Activated CD8-positive, alpha-beta memory T cell treated with anti-CD3 and anti-CD28 coated beads for 24 hours (primary cell): Measurements from ENCODE around the gene TPX2.
A peak's percentile ranks its signal among the peaks of the same experiment; 100 is the strongest.
"Not testable (repeated sequence)": the region's sequence is repeated elsewhere in the genome, so short reads cannot be mapped to it uniquely, and the experiment has no call there.

Experiments used
- DNase-seq: peaks from one replicate; pipeline ENCODE4 v3.0.0-alpha.2; 2020

TPX2 gene

DNA sequence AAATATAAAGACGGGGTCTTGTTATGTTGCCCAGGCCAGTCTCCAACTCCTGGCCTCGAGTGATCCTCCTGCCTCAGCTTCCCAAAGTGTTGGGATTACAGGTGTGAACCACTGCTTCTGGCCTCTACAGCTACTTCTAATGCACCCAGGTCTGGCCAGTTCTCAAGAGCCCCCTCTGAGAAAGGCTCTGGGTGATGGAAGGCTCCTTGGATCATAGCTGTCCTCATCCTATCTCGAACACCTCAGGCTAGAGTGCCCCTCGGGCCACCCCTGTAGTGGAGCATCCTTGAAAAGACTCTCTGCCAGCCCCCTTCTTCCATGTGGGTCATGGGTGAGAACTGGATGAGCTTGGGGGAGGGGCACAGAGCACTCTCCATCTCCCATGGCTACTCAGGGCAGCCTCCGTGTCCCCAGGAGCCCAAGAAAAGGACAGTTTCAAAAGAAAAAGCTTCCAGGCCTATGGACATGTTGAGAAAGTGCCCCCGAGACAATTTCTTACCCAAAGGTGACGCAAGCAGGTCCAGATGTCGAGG lies 79.4 kb downstream of the TPX2 start:
- DNase-seq: no peak

DNA sequence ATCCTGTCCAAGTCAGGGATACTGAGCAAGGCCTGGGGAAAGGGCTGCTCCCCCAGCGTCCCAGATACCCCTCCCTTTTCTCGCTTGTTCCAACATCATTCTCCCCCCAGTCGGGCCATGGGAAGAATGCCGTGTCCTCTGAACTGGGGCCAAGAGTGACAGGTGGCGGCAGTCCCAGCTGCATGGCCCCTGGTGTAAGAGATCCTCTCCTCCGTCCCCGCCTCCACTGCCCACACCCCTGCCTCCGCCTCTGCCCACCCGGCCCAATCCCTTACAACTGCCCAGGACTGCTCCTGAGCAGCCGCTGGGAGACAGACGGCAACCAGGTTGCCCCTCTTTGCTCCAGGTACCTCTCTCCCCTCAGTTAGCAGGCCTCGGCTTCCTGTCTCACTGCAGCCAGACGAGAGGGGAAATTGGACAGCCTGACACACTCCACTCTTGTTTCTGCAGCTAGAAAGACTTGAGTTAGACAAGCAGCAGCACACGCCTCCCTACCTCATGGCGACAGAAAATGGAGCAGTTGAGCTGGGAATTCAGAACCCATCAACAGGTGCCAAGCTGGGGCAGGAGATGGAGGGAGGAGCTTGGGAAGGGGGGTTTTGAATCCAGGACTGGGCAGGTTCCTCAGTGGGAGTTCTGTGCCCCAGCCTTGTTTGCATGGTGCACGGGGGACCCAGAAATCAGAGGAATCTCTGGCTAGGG lies 80.1 kb downstream of the TPX2 start, which contains the start of gene MYLK2:
Gene MYLK2 (plus strand): TSS at position 274 of the 702 bp plus-strand sequence. CDS start 225 bp downstream, at position 499.
- no peak for DNase-seq

DNA sequence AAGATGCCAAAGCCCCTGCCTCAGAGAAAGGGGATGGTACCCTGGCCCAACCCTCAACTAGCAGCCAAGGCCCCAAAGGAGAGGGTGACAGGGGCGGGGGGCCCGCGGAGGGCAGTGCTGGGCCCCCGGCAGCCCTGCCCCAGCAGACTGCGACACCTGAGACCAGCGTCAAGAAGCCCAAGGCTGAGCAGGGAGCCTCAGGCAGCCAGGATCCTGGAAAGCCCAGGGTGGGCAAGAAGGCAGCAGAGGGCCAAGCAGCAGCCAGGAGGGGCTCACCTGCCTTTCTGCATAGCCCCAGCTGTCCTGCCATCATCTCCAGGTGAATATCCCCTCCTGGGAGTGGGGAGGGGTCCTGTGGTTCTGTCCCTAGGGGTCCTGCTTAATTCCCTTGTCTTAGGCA lies 81.1 kb downstream of the TPX2 start:
- no peak for DNase-seq

DNA sequence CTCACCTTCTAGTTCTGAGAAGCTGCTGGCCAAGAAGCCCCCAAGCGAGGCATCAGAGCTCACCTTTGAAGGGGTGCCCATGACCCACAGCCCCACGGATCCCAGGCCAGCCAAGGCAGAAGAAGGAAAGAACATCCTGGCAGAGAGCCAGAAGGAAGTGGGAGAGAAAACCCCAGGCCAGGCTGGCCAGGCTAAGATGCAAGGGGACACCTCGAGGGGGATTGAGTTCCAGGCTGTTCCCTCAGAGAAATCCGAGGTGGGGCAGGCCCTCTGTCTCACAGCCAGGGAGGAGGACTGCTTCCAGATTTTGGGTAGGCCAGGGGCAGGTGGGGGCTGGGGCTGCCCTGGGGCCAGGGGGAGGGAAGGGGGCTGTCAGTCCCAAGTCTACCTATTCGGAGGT lies 82.3 kb downstream of the TPX2 start:
- DNase-seq: no peak

DNA sequence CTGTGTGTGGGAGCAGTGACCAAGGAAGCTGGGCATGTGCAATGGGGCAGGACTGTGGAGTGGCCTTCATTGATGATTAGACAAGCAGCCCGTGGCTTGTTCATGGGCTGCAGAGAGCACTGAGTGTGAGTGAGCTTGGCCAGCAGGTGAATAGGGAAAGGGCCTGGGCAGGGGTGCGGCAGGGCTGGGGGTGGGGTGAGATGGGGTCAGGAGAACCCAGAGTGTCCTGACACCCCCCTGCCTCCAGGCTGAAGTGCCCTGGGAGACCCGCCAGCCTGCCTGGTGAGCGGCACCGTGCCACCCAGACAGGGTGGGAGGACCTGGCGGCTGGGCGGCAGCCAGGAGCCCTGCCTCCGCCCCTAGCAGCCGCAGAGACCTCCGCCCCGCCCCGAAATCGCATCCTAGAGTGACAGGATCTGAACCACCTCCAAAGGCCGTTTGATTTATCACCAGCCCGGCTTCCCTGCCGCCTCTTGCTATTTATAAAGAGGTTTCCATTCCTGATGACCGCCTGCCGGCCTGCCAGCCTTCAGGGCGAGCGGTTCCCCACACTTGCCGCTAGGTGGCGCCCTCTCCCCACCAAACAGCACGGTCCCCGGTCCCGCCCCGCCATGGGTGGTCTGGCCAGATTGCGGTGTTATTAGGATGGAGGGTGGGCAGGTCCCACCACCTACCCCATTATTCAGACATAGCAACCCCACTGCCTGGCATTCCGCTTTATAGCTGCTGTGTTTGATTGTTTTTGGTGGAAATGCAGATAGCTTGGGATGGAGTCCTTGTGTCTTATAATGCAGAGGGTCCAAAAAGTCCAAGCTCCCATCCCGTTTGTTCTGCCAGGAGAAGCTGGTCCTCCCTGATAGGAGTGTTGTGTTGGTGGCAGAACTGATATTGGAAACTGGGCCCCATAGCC lies 83.6 kb downstream of the TPX2 start:
- DNase-seq: peak; percentile 94

DNA sequence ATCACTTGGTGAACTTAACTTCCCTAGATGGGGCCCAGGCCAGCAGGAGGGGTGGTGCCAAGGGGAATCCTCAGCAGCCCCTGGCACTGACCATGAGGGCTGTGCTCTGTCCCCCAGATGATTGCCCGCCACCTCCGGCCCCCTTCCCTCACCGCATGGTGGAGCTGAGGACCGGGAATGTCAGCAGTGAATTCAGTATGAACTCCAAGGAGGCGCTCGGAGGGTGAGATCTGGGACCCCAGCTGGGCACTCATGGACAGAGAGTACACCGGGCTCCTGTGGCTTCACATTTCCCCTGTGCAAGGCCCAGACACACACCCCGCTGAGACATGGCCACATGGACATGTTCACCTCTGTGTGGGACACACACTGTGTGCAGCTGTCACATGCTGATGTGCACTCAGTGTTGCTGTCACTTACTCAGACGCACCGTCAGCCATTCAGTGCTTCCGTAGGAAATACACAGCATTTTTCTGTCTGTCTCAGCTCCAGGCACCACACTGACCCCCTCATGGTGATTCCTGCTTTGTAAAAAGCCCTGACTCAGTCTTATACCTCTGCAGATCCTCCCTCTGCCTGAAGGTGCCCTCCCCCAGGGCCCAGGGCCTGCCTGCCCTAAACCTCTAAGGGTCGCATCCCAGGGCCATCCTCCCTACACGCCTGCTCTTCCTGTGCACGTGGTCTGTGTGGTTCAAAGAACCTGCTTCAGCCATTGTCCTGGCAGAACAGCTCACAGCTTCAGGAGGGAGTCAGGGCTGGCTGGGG lies 84.5 kb downstream of the TPX2 start:
- no peak for DNase-seq

DNA sequence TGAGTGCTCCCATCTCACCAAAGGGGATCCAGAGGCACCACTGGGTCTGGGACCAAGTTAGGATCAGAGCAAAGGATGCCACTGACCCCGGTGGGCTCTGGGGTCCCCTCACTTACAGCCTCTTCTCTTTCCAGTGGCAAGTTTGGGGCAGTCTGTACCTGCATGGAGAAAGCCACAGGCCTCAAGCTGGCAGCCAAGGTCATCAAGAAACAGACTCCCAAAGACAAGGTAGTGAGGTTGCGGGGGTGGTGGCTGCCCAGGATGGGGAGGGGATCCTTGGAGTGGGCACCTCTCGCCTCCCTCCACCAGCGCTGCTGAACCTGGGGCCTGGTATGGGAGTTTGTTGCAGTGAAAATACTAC lies 85.0 kb downstream of the TPX2 start:
- no peak for DNase-seq

DNA sequence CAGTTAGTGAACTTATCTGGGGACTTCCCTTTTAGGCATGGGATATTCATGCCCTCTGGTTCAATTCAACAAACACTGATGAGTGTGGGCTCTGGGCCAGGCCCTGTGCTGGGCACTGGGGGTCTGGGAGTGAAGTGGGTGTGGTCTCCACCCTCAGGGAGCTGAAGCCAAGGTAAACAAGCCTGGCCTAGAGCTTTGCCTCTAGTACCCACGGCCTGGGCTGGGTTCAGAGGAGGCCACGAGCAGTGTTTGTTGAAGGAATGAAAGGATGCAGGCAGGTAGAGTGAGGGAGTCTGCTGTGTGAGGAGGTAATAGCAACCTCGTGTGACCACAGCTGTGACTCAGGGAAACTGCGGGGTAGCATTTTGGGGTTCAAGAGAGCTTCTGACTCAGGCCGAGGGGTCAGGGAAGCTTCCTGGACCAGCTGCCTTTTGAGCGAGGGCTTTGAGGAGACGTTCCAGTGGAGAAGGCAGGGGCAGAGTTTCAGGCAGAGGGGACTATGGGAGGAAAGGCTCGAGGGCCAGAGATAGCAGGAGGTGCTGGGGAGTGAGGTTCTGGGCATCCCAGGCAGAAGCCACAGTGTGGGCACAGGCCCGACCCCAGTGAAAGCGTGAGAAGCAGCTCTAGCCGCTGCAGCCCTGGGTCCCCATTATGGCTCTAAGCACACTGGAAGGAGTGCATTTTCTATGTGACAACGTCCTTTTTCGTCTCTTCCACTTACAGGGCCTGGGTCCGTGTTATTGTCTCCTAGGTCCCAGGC lies 85.6 kb downstream of the TPX2 start:
- no peak for DNase-seq

DNA sequence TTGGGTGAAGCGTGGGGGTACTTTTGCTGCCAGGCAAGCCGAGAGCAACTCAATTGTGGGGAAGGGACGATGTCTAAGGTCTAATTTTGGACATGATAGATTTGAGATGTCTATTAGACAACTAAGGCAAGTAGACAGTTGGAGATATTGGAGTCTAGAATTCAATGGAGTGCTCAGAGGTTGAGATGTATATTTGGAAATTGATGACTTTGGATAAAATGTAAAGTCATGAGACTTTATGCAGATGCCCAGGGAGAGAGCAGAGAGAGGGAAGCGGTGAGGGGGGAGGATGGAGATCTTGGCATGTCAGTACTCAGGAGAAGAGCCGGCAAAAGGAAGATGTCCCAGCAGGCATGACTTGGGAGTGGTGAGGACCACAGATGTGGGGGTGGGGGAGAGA lies 87.0 kb downstream of the TPX2 start:
- DNase-seq: no peak

DNA sequence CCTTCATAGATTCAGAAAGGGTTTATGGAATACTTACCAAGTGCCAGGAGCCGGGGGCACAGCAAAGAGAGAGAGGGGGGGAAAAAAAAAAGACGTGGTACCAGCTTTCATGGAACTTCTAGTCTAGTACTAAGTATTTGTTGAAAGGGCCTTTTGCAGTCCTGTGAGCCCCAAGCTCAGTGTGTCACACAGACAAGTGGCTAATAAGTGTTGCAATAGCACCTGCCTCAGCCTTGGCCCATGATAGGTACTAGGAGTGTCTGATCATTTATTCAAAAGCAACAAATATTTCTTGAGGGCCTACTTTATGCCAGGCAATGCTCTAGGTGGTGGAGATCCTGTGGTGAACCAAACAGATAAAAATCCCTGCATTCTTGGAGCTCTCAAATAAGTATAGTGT lies 88.0 kb downstream of the TPX2 start:
- DNase-seq: no peak

DNA sequence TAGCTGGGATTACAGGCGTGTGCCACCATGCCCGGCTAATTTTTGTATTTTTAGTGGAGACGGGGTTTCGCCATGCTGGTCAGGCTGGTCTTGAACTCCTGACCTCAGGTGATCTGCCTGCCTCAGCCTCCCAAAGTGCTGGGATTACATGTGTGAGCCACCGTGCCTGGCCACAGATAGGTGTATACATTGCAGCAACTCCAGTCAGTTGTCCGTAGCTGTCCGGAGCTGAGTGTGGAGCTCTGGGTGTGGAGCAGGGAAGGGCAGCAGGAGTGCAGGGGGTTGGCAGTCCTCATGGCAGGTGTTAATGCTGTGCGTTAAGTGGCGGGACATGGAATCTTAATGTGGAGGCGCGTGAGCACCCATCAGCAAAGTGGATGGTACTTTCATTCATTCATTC lies 88.9 kb downstream of the TPX2 start:
- not testable (repeated sequence) for DNase-seq

DNA sequence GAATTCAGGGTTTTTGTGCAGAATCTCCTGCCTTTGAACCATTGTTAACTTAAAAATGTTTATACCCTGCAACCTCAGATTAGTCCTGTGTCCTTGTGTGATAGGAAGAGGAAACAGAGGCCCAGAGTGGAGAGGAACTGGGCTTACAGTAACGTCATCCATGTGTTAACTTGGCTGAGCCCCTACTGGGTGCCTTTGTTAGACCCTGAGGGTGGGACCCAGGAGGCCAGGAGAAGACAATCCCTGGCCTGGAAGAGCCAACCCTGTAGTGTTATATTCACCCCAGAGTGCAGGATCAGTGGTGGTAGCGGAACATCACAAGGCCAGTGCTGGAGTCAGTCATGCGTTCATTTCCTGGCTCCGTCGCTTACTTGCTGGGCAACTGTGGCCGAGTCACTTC lies 90.6 kb downstream of the TPX2 start:
- DNase-seq: no peak

DNA sequence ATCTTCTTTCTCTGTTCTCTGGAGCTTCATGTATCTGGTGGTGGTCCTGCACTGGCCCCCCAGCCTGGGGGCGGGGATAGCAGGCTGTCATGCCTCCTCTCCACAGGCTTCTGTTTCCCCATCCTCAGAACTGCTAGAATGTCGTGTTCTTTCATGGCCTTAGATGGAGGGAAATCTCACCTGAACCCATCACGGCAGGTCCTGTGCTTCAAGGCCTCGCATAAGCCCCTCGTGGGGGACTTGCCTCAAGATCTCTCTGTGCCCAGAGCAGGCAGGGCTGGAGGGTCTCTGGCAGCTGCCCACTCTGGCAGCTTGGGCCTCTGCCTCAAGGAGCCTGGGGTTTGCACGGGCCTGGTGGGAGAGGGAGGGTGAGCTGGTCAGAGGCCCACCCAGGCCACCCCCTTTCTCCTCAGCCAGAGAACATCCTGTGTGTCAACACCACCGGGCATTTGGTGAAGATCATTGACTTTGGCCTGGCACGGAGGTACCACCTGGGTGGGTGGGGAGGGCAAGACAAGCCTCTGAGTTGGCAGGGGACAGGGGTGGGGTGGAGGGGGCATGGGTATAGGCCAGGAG lies 91.4 kb downstream of the TPX2 start:
- DNase-seq: no peak

DNA sequence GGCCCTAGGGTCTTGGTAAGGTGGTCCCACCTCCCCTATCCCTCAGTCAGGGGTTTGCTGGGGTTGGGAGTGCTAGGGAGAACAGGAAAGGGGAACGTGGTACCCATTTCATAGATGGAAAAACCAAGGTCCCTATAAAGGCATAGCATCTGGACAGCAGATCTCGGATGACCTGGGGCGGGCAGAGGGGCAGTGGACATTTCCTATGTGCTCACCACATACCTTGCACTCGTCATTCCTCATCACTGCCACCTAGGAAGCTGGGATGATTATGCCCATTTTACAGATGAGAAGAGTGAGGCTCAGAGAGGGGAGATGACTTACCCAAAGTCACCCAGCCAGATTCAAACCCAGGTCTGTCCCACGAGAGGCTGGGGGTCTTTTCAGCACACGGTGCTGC lies 92.1 kb downstream of the TPX2 start:
- no peak for DNase-seq

DNA sequence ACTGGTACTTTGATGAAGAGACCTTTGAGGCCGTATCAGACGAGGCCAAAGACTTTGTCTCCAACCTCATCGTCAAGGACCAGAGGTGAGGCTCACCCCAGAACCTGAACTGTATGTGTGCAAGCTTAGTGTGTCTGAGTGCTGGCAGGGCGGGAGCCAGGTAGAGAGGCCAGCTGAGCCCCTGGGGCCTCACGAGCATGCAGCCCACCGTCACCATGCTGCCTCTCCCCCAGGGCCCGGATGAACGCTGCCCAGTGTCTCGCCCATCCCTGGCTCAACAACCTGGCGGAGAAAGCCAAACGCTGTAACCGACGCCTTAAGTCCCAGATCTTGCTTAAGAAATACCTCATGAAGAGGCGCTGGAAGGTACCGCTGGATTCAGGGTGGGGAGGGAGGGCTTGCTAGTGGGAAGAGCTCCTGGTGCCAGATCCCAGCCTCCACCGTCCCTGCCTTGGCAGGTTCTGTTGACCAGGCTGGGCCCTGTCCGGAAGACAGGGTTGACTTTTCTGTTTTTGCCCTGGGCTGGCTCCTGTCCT lies 92.7 kb downstream of the TPX2 start:
- no peak for DNase-seq

DNA sequence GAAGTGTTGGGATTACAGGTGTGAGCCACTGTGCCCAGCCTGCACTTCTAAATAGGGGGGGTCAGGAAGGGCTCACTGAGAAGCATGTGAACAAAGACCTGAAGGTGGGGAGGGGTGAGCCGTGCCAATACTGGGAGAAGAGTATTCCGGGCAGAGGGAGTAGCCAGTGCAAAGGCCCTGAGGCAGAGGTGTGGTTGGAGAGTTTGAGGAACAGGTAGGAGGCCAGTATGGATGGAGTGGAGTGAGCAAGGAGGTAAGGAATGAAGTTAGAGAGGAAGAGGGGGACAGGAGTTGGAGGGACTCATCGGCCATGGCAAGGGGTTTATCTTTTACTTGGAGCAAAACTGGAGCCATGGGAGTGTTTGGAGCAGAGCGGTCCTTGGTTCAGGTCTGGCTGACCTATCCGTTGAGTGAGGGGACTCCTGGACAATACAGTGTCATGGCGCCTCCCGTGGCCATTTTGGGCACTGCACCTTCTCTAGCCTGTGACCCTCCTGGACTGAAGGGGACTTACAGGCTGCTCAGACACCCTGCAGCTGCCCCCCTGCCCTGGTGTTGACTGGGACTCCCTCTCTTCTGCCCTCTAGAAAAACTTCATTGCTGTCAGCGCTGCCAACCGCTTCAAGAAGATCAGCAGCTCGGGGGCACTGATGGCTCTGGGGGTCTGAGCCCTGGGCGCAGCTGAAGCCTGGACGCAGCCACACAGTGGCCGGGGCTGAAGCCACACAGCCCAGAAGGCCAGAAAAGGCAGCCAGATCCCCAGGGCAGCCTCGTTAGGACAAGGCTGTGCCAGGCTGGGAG lies 94.2 kb downstream of the TPX2 start:
- DNase-seq: peak; percentile 85

DNA sequence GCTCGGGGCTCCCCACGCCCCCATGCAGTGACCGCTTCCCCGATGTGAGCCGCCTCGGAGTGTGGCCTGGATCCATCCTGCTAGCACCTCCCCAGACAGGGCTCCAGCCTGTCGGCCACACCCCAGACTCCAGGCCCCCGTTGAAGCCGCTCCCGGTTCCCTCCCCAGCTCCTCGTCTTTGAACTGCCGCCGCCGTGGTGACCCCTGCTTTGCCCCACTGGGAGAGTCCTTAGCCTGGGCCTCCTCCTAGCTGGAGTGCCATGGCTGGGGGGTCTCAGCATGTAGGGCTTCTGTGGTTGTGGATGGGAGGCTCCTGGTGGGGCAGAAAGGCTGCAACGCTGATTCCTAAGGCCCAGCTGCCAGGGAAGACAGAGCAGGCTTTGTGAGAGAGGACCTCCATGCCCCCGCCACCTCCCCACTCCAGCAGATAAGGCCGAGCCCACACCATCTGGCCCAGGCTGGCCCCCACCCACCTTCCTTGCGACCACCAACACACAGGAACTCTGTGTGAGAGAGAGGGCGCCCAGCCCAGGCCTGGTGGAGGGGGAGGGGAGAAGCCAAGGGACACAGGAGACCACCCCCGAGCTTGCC lies 94.9 kb downstream of the TPX2 start:
- no peak for DNase-seq

DNA sequence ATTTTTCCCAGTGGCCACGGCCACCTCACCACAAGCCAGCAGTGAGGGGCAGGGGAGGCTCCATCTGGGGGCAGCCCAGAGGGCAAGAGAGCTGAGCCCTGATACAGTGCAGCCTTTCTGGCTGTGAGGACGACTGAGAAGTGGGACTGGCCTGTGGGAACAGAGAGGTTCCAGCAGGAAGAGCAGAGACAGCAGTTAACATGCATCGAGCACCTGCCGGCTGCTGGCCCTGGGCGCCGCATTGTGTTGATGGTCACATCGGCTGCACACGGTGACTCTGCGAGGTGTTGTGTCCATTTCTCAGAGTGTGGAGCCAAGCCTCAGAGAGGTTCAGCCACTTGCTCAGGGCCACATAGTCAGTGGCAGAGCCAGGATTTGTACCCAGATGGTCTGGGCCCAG lies 96.5 kb downstream of the TPX2 start:
- DNase-seq: no peak

DNA sequence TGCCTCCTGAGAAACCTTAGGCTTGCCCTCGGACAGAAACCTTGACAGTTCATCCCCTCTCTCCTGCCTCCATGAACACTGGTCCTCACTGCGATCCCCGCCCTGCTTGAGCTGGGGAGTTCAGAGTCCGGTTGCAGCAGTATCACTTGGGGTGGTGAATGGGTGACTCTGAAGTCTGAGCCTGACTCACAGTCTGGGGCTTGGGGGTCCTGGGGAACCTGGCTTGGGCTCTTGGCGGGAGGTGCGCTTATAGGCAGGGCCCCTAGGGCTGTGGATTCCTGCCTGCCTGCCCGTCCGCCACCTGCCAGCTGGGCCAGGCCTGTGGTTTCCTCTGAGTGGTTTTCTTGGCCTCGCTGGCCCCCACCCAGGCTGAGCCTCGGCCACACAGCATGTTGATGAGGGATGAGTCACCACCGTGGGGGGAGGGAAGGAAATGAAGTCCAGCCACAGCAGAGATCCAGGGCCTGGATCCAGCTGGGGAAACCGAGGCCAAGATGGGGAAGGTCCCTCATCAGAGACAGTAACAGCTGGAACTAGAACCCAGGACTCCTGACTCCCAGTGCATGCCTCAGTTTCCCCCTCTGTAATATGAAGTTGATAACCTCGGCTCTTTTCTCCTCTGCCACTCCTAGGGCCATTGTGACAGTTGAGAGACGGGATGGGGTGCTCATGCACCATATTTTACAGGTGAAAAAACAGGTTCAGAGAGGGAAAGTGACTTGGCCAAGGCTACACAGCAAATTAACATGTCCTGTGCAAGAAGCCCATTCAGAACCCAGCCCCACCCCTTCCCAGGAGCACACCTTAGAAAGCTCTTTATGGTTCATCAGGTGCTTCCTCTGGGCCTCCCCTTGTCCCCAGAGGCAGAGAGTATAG lies 97.1 kb downstream of the TPX2 start:
- DNase-seq: no peak
